ENCODE measurements around the gene PRF1.
A peak's percentile ranks its signal among the peaks of the same experiment; 100 is the strongest.
"Not testable (repeated sequence)": the region's sequence is repeated elsewhere in the genome, so short reads cannot be mapped to it uniquely, and the experiment has no call there.

Gene PRF1

GRCh38 chr10:70619271-70620019, 16.9 kb upstream of the PRF1 start:
- intact Hi-C loops (cut with DNase I), result no loop called here
- DNase-seq, result peak in 1 of 42 donors; percentile 12

DNA sequence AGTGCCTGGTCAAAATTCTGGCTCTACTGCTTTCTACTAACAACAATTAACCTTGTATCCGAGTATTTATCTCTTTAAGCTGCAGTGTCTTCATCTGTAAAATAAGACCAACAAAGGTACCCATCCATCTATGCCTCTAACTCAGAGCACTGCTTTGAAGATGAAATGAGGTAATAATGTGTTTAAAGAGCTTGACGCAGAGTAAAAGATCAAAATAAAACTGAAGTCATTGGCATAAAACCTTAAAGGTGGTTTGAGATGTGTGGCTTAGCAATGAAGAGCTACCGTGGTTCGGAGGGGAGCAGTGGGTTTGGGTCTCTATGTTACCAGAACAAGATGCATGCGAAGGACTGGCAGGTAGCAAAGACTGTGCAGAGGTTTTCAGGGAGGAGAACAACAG, 16.1 kb upstream of the PRF1 start:
- no peak for DNase-seq
- intact Hi-C loops (cut with DNase I), result no loop called here

DNA sequence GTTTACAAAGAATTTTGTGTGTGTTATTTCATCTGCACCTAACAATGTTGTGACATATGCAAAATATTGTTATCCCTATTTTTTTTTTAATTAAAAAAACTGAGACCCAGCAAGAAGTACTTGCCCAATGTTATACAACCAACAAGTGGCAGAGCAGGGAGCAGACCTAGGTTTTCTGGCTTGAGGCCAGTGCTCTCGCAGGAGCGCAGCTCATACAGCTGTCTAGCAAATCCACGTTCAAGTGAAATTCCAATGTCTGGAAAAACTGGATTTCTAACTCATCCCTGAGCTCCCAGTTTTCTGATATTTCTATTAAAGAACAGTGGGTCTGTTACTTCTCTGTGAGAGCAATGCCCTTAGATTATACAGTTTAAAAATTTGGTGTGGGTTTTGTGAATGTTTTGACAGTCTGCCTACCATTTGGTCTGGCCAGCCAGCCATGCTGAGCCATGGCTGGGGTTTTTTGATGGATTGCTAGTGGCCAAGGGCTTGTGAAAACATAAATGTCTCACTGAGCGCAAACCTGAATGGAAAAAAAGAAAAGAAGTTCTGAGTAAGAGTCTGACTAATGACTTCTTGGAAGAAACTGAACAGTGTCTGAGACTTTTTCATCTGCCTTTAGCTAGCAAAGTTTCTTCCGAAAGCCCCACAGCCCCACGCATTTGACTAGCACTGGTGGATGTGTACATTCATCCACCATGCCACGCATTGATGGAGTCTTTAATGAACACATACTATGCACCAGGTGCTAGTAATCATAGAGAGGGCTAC, 15.4 kb upstream of the PRF1 start:
- intact Hi-C loops (cut with DNase I), result no loop called here
- DNase-seq, result no peak

DNA sequence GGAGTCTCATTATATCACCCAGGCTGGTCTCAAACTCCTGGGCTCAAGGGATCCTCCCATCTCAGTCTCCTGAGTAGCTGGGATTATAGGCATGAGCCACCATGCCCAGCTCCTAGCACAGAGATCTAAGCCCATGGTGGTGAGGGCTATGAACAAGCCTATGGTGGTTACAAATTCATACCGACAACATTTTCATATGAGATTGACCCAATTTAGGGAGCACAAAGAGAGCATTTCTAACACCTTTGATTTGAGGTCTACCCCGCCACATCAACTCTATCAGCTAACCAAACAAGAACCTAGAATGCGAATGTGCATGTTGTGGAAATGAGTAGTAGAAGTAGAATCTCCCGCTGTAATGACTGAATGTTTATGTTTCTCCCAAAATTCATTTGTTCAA, 14.2 kb upstream of the PRF1 start:
- no peak for DNase-seq
- intact Hi-C loops (cut with DNase I), result no loop called here

- intact Hi-C loops (cut with DNase I), result no loop called here
- DNase-seq, result no peak
These were observed 13.4 kb upstream of the PRF1 start for GRCh38 chr10:70615784-70616522.

DNA sequence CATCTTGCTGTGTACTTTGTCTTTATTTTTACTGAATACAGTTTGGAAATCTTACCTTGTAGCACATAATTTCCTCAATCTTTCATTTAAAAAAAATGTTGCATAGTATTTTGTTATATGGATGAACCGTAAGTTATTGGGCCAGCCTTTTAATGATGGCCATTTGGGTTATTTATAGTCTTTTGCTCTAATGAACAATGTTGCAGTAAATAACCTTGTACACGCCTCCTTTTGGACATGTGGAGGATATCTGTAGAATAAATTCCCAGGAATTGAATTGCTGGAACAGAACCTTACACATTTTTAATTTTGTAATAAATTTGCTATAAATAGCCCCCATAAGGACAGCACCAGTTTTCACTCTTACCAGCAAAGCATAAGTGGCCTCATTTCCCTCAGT, 12.7 kb upstream of the PRF1 start:
- intact Hi-C loops (cut with DNase I), result no loop called here
- DNase-seq, result no peak

GRCh38 chr10:70614364-70614763, 11.8 kb upstream of the PRF1 start:
- DNase-seq; intact Hi-C loops (cut with DNase I): not testable (repeated sequence)

GRCh38 chr10:70613941-70614340, 11.4 kb upstream of the PRF1 start:
- DNase-seq, result no peak
- intact Hi-C loops (cut with DNase I), result no loop called here

DNA sequence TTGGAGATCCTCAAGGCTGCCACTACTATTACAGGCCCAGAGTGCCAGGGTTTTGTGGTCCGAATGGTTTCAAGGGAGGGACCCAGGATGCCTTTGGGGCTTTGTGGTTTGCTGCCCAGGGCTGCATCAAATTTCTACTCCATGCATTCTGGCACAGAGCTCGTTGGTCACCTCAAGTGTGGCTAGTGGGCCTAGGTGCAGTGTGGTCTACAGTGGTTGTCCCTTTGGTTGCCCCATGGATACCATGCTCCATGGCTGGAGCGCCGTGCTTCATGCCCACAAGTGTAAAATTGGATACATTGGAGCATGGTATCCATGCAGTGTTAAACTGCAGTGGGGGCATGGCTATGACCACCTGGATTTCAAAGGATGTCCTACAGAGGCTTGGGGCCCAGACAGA, 5.4 kb upstream of the PRF1 start:
- intact Hi-C loops (cut with DNase I), result no loop called here
- DNase-seq, result no peak

GRCh38 chr10:70605161-70605560, 2.6 kb upstream of the PRF1 start:
- DNase-seq, result peak in 2 of 42 donors; percentile 10 to 13
- intact Hi-C loops (cut with DNase I), result no loop called here

GRCh38 chr10:70604106-70604505, 1.6 kb upstream of the PRF1 start:
- intact Hi-C loops (cut with DNase I), result no loop called here

DNA sequence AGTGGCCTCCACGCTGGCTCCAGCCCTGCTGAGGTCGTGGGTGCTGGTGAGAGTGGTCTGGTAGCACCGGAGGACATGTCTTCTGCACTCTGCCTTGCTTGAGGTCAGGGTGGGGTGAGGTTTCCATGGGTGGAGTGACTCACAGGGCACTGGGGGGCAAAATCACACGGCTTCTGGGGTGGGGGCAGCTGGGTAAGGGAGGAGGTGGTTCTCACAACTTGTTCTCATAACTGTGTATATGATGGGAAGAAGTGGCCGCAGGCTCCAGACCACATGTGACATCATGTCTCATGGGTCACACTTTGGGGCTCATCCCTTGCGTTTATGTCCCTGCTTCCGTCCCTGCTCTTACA, 884 bp upstream of the PRF1 start:
- peak in 2 of 42 donors; percentile 12 to 25 for DNase-seq
- intact Hi-C loops (cut with DNase I), result no loop called here

More at GRCh38 chr10:70604106-70604505, 1.6 kb upstream of the PRF1 start:
- peak in 1 of 42 donors; percentile 5 for DNase-seq

GRCh38 chr10:70601746-70602145, 795 bp downstream of the PRF1 start:
- intact Hi-C loops (cut with DNase I), result no loop called here
- DNase-seq, result peak in 1 of 42 donors; percentile 7

GRCh38 chr10:70600512-70601395, 1.8 kb downstream of the PRF1 start:
- DNase-seq, result peak in 3 of 42 donors; percentile 29 to 38 (median 31)
- intact Hi-C loops (cut with DNase I), result no loop called here

DNA sequence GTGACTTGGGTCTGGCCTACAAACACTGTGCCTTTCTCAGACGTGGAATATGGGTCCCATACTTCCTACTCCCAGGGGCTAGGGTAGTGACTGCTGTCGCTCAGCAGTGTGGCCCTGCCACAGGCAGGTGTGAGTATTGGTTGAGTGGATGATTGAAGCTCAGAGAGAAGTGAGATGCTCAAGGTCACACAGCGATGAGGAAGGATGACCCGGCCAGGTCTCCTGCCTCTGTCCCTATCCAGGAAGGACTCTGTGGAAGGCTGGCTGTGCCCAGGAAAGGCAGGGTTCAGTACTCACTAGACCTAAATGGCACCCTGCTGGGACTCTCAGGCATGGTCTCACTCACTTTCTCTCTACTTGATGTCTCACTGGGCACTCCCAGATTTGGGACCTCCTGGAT, 2.8 kb downstream of the PRF1 start:
- intact Hi-C loops (cut with DNase I), result no loop called here
- DNase-seq, result peak in 3 of 42 donors; percentile 12 to 30 (median 27)

DNA sequence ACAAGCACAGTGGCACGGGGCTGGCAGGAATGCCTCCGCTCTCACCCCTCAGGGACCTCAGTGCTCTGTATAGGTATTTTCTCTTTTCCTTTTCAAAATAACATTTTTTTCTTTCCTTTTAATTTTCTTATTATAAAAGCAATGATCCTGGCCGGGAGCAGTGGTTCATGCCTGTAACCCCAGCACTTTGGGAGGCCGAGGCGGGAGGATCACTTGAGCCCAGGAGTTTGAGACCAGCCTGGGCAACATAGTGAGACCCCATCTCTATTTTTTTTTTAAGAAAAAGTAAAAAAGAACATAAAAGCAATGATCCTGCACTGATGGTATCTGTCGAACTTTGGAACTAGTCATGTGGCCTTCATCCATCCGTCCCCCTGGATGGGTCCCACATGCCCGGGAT, 3.2 kb downstream of the PRF1 start:
- intact Hi-C loops (cut with DNase I), result no loop called here
- peak in 2 of 42 donors; percentile 23 to 25 for DNase-seq

DNA sequence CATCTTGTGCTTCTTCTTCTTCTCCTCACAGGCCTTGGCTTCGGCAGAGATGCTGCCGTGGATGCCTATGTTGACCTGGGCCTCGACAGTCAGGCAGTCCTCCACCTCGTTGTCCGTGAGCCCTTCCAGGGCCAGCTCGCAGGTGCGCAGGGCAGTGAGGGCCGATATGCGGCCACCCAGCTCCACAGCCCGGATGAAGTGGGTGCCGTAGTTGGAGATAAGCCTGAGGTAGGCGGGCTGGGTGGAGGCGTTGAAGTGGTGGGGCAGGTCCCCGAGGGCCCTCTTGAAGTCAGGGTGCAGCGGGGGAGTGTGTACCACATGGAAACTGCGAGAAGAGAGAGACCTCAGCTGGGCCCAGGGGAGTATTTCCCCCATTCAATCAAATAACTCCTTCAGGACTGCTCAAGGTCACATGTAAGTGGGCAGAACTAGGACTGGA, 3.7 kb downstream of the PRF1 start:
- peak in 3 of 42 donors; percentile 24 to 26 (median 26) for DNase-seq
- intact Hi-C loops (cut with DNase I), result no loop called here

- intact Hi-C loops (cut with DNase I), result no loop called here
- peak in 3 of 42 donors; percentile 36 to 42 (median 37) for DNase-seq
These were observed 4.4 kb downstream of the PRF1 start for GRCh38 chr10:70597856-70598815.
